DND-41 (cell line): ENCODE results near the gene NOC3L.

Experiments used
- EZH2 ChIP-seq: IDR thresholded peaks from 3 replicates; pipeline ENCODE4 v1.6.1; 2012; ENCODE audit warnings: borderline replicate concordance, low read depth, mild to moderate bottlenecking, moderate library complexity, low read length, inconsistent platforms; ENCODE audit not compliant: severe bottlenecking
- TF ChIP-seq, protein P1 (sequence below): IDR thresholded peaks from 2 replicates; pipeline ENCODE4 v1.5.1; 2012; ENCODE audit warnings: borderline replicate concordance, low read length, moderate library complexity, mild to moderate bottlenecking; ENCODE audit not compliant: poor library complexity, severe bottlenecking; ENCODE audit errors: extremely low read depth

DNA sequence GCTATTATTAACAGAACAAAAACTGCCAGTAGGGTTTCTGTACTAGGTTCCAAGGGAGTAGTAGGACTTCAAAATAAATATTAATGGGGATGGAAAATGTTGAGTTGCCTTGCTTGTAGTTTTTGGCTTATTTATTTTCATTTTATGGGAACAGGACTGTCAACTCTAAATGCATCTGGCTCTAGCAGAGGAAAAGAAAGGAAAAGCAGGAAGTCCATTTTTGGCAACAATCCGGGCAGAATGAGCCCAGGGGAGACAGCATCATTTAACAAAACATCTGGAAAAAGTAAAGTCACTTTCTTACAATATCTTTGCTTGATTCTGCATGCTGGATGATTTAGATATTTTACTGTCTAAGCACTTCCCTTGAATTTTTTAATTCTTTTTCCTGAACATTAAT, 69.4 kb downstream of the NOC3L start:
- TF ChIP-seq, protein P1, sequence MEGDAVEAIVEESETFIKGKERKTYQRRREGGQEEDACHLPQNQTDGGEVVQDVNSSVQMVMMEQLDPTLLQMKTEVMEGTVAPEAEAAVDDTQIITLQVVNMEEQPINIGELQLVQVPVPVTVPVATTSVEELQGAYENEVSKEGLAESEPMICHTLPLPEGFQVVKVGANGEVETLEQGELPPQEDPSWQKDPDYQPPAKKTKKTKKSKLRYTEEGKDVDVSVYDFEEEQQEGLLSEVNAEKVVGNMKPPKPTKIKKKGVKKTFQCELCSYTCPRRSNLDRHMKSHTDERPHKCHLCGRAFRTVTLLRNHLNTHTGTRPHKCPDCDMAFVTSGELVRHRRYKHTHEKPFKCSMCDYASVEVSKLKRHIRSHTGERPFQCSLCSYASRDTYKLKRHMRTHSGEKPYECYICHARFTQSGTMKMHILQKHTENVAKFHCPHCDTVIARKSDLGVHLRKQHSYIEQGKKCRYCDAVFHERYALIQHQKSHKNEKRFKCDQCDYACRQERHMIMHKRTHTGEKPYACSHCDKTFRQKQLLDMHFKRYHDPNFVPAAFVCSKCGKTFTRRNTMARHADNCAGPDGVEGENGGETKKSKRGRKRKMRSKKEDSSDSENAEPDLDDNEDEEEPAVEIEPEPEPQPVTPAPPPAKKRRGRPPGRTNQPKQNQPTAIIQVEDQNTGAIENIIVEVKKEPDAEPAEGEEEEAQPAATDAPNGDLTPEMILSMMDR: no peak
- TF ChIP-seq EZH2: no peak
